HEK293 (cell line): ENCODE results near the gene YTHDC2.

Experiments used
- CTCF ChIP-seq: fragments of 450-650 bp; formaldehyde crosslinking; IDR thresholded peaks from 2 replicates; pipeline ENCODE4 v1.5.1; 2016; ENCODE audit warnings: missing biosample characterization, missing genetic modification characterization
- SP2 ChIP-seq: fragments of 450-650 bp; formaldehyde crosslinking; IDR thresholded peaks from 2 replicates; pipeline ENCODE4 v1.5.1; 2016; ENCODE audit warnings: missing biosample characterization, missing genetic modification characterization
- ZFP37 ChIP-seq: fragments of 450-650 bp; formaldehyde crosslinking; IDR thresholded peaks from 2 replicates; pipeline ENCODE4 v1.5.1; 2016; ENCODE audit warnings: missing biosample characterization, missing genetic modification characterization
- ZNF114 ChIP-seq: fragments of 450-650 bp; formaldehyde crosslinking; IDR thresholded peaks from 2 replicates; pipeline ENCODE4 v1.5.0; 2017; ENCODE audit warnings: missing biosample characterization, missing genetic modification characterization
- ZNF138 ChIP-seq: fragments of 450-650 bp; formaldehyde crosslinking; IDR thresholded peaks from 2 replicates; pipeline ENCODE4 v1.5.1; 2016; ENCODE audit warnings: missing biosample characterization, missing genetic modification characterization, borderline replicate concordance
- ZNF350 ChIP-seq: fragments of 450-650 bp; formaldehyde crosslinking; IDR thresholded peaks from 2 replicates; pipeline ENCODE4 v1.5.0; 2017; ENCODE audit warnings: missing biosample characterization, mild to moderate bottlenecking, missing genetic modification characterization
- ZNF585B ChIP-seq: fragments of 450-650 bp; formaldehyde crosslinking; IDR thresholded peaks from 2 replicates; pipeline ENCODE4 v1.5.1; 2016; ENCODE audit warnings: missing biosample characterization, missing genetic modification characterization
- ZNF707 ChIP-seq: fragments of 450-650 bp; formaldehyde crosslinking; IDR thresholded peaks from 2 replicates; pipeline ENCODE4 v1.5.1; 2016; ENCODE audit warnings: missing biosample characterization, missing genetic modification characterization

GRCh38 chr5:113552620-113553019 lies 39.1 kb downstream of the YTHDC2 start:
- TF ChIP-seq ZNF707 (tag by site-specific recombination) (no peak), ZFP37 (tag by site-specific recombination) (no peak), ZNF350 (tag by site-specific recombination) (no peak), CTCF (no peak), ZNF138 (tag by site-specific recombination) (no peak), SP2 (no peak), ZNF114 (tag by site-specific recombination) (no peak), ZNF585B (tag by site-specific recombination) (no peak)
